ACC112 (cell line): ENCODE results near the gene THRA.

ENCODE experiments used
- H2AFZ ChIP-seq: fragments of 200-600 bp; sonication (generic); one replicate; pipeline ENCODE4 v1.6.0; 2017; ENCODE audit warnings: antibody characterized with exemption, low read length; ENCODE audit not compliant: unreplicated experiment
- H3K27ac ChIP-seq: fragments of 200-600 bp; sonication (generic); 2 replicates; pipeline ENCODE4 v1.5.1; 2014; ENCODE audit warnings: low read depth, mild to moderate bottlenecking, antibody characterized with exemption, low read length, moderate library complexity
- H3K27me3 ChIP-seq: fragments of 200-600 bp; sonication (generic); 2 replicates; pipeline ENCODE4 v1.6.1; 2014; ENCODE audit warnings: mild to moderate bottlenecking, antibody characterized with exemption, low read length, moderate library complexity, mixed read lengths; ENCODE audit not compliant: insufficient read depth
- H3K36me3 ChIP-seq: fragments of 200-600 bp; sonication (generic); 2 replicates; pipeline ENCODE4 v1.6.1; 2016; ENCODE audit warnings: mild to moderate bottlenecking, antibody characterized with exemption, low read length, moderate library complexity, mixed read lengths; ENCODE audit not compliant: insufficient read depth
- H3K4me1 ChIP-seq: fragments of 200-600 bp; sonication (generic); one replicate; pipeline ENCODE4 v1.6.1; 2016; ENCODE audit warnings: low read length, mixed read lengths; ENCODE audit not compliant: insufficient read depth, unreplicated experiment, control insufficient read depth
- H3K4me3 ChIP-seq: fragments of 200-600 bp; sonication (generic); 2 replicates; pipeline ENCODE4 v1.5.1; 2014; ENCODE audit warnings: mild to moderate bottlenecking, low read depth, low read length
- H3K79me2 ChIP-seq: fragments of 200-600 bp; sonication (generic); one replicate; pipeline ENCODE4 v1.6.0; 2016; ENCODE audit warnings: low read length; ENCODE audit not compliant: control insufficient read depth, unreplicated experiment, insufficient read depth

The THRA gene

GRCh38 chr17:40089077-40089895, 26.5 kb downstream of the THRA start:
- H3K4me1 ChIP-seq: no peaks in the 10 kb centered on the region
- H3K4me3 ChIP-seq: no peak overlapping the region
- H3K36me3 ChIP-seq: peaks cover 12% of the 10 kb centered on the region; the same call in 1 of the 2 replicates
- H2AFZ ChIP-seq: no peak overlapping the region
- H3K27ac ChIP-seq: no peak overlapping the region
- H3K27me3 ChIP-seq: no peaks in the 10 kb centered on the region
- H3K79me2 ChIP-seq: no peaks in the 10 kb centered on the region

- no peak overlapping the region for H3K4me3 ChIP-seq
- peaks cover 11% of the 10 kb centered on the region; the same call in 1 of the 2 replicates for H3K36me3 ChIP-seq
- no peaks in the 10 kb centered on the region for H3K4me1 ChIP-seq
- H3K79me2 ChIP-seq: no peaks in the 10 kb centered on the region
- no peak overlapping the region for H3K27ac ChIP-seq
- no peak overlapping the region for H2AFZ ChIP-seq
- no peaks in the 10 kb centered on the region for H3K27me3 ChIP-seq
These were observed 27.7 kb downstream of the THRA start for GRCh38 chr17:40090237-40091119.

- Histone ChIP-seq H3K27me3 (no peaks in the 10 kb centered on the region), H3K27ac (no peak overlapping the region), H3K79me2 (no peaks in the 10 kb centered on the region), H2AFZ (no peak overlapping the region), H3K36me3 (peaks cover 12% of the 10 kb centered on the region; the same call in 1 of the 2 replicates), H3K4me3 (no peak overlapping the region), H3K4me1 (peaks cover 4% of the 10 kb centered on the region)
These were observed 29.1 kb downstream of the THRA start for GRCh38 chr17:40091691-40092397.

GRCh38 chr17:40092581-40092980, 29.8 kb downstream of the THRA start:
- H3K79me2 ChIP-seq: peaks cover 2% of the 10 kb centered on the region
- H3K36me3 ChIP-seq: peaks cover 8% of the 10 kb centered on the region; the same call in 1 of the 2 replicates
- H3K27ac ChIP-seq: no peak overlapping the region
- H3K4me1 ChIP-seq: peaks cover 9% of the 10 kb centered on the region
- H3K27me3 ChIP-seq: no peaks in the 10 kb centered on the region
- H2AFZ ChIP-seq: no peak overlapping the region
- no peak overlapping the region for H3K4me3 ChIP-seq

- Histone ChIP-seq H3K36me3 (peaks cover 8% of the 10 kb centered on the region; the same call in 1 of the 2 replicates), H3K4me1 (peaks cover 15% of the 10 kb centered on the region), H3K27ac (no peak overlapping the region)
These were observed 30.3 kb downstream of the THRA start for GRCh38 chr17:40093005-40093579.

GRCh38 chr17:40093580-40094201, 30.9 kb downstream of the THRA start:
- Histone ChIP-seq H3K27ac (no peak overlapping the region), H3K36me3 (peaks cover 8% of the 10 kb centered on the region; the same call in 1 of the 2 replicates), H3K27me3 (no peaks in the 10 kb centered on the region), H3K4me1 (peaks cover 21% of the 10 kb centered on the region), H2AFZ (no peak overlapping the region), H3K79me2 (peaks cover 4% of the 10 kb centered on the region), H3K4me3 (no peak overlapping the region)

More at GRCh38 chr17:40093005-40093579, 30.3 kb downstream of the THRA start:
- H3K79me2 ChIP-seq: peaks cover 4% of the 10 kb centered on the region
- H3K4me3 ChIP-seq: no peak overlapping the region
- H3K27me3 ChIP-seq: no peaks in the 10 kb centered on the region
- no peak overlapping the region for H2AFZ ChIP-seq

- Histone ChIP-seq H3K79me2 (peaks cover 9% of the 10 kb centered on the region), H2AFZ (no peak overlapping the region), H3K36me3 (peaks cover 8% of the 10 kb centered on the region; the same call in 1 of the 2 replicates), H3K4me3 (no peak overlapping the region), H3K27me3 (no peaks in the 10 kb centered on the region), H3K27ac (no peak overlapping the region), H3K4me1 (peaks cover 22% of the 10 kb centered on the region)
These were observed 32.1 kb downstream of the THRA start for GRCh38 chr17:40094874-40095273.

GRCh38 chr17:40095351-40095943, 32.7 kb downstream of the THRA start:
- H2AFZ ChIP-seq: no peak overlapping the region
- H3K4me1 ChIP-seq: peaks cover 22% of the 10 kb centered on the region
- no peaks in the 10 kb centered on the region for H3K27me3 ChIP-seq
- H3K79me2 ChIP-seq: peaks cover 11% of the 10 kb centered on the region
- H3K27ac ChIP-seq: no peak overlapping the region
- H3K4me3 ChIP-seq: no peak overlapping the region
- peaks cover 8% of the 10 kb centered on the region; the same call in 1 of the 2 replicates for H3K36me3 ChIP-seq

GRCh38 chr17:40095944-40096791, 33.4 kb downstream of the THRA start:
- no peaks in the 10 kb centered on the region for H3K27me3 ChIP-seq
- peaks cover 8% of the 10 kb centered on the region; the same call in 1 of the 2 replicates for H3K36me3 ChIP-seq
- no peak overlapping the region for H2AFZ ChIP-seq
- H3K27ac ChIP-seq: no peak overlapping the region
- H3K79me2 ChIP-seq: peaks cover 11% of the 10 kb centered on the region
- no peak overlapping the region for H3K4me3 ChIP-seq
- H3K4me1 ChIP-seq: peaks cover 22% of the 10 kb centered on the region
